OCI-LY1 (cell line): Measurements from ENCODE around the gene BCS1L.

Experiments used
- H2AFZ ChIP-seq: fragments of 200-600 bp; sonication (generic), shearing (Covaris generic); 2 replicates; pipeline ENCODE4 v1.6.0; 2014; ENCODE audit warnings: antibody characterized with exemption, mild to moderate bottlenecking, low read length
- H3F3A ChIP-seq: fragments of 200-600 bp; sonication (generic), shearing (Covaris generic); 2 replicates; pipeline ENCODE4 v1.6.0; 2014; ENCODE audit warnings: mild to moderate bottlenecking, antibody characterized with exemption, low read length, moderate library complexity; ENCODE audit not compliant: insufficient read depth
- H3K27ac ChIP-seq: fragments of 200-600 bp; sonication (generic); 2 replicates; pipeline ENCODE4 v1.5.1; 2014; ENCODE audit warnings: low read length, mixed run types, mild to moderate bottlenecking, low read depth; ENCODE audit not compliant: poor library complexity, severe bottlenecking
- H3K27me3 ChIP-seq: fragments of 200-600 bp; sonication (generic); 2 replicates; pipeline ENCODE4 v1.6.0; 2014; ENCODE audit warnings: antibody characterized with exemption, mild to moderate bottlenecking, low read length, moderate library complexity; ENCODE audit not compliant: insufficient read depth
- H3K36me3 ChIP-seq: fragments of 200-600 bp; sonication (generic); 2 replicates; pipeline ENCODE4 v1.6.1; 2014; ENCODE audit warnings: mild to moderate bottlenecking, antibody characterized with exemption, low read length, moderate library complexity, mixed read lengths; ENCODE audit not compliant: insufficient read depth
- H3K4me1 ChIP-seq: fragments of 200-600 bp; sonication (generic); 2 replicates; pipeline ENCODE4 v1.5.1; 2014; ENCODE audit warnings: mild to moderate bottlenecking, low read length, moderate library complexity; ENCODE audit not compliant: insufficient read depth, severe bottlenecking
- H3K4me2 ChIP-seq: fragments of 200-600 bp; sonication (generic), shearing (Covaris generic); 2 replicates; pipeline ENCODE4 v1.6.1; 2014; ENCODE audit warnings: low read length
- H3K4me3 ChIP-seq: fragments of 200-600 bp; sonication (generic); 2 replicates; pipeline ENCODE4 v1.5.1; 2014; ENCODE audit warnings: low read length, low read depth, mild to moderate bottlenecking, mixed read lengths; ENCODE audit not compliant: poor library complexity, severe bottlenecking
- H3K79me2 ChIP-seq: fragments of 200-600 bp; shearing (Covaris generic); 2 replicates; pipeline ENCODE4 v1.6.1; 2016; ENCODE audit warnings: mixed run types, low read length, mixed read lengths; ENCODE audit not compliant: insufficient read depth
- H3K9ac ChIP-seq: fragments of 200-600 bp; sonication (generic), shearing (Covaris generic); 2 replicates; pipeline ENCODE4 v1.6.1; 2014; ENCODE audit warnings: mild to moderate bottlenecking, low read length, mixed read lengths
- H3K9me2 ChIP-seq: fragments of 200-600 bp; sonication (generic), shearing (Covaris generic); 2 replicates; pipeline ENCODE4 v1.6.1; 2014; ENCODE audit warnings: low read depth, mild to moderate bottlenecking, low read length, mixed read lengths
- H3K9me3 ChIP-seq: fragments of 200-600 bp; shearing (Covaris generic); 2 replicates; pipeline ENCODE4 v1.6.1; 2014; ENCODE audit warnings: low read length, mixed read lengths
- H4K20me1 ChIP-seq: fragments of 200-600 bp; sonication (generic), shearing (Covaris generic); 2 replicates; pipeline ENCODE4 v1.6.0; 2016; ENCODE audit warnings: mild to moderate bottlenecking, low read length; ENCODE audit not compliant: insufficient read depth
- CTCF ChIP-seq: fragments of 200-600 bp; sonication (generic), shearing (Covaris generic); IDR thresholded peaks from 2 replicates; pipeline ENCODE4 v1.5.1; 2017; ENCODE audit warnings: mild to moderate bottlenecking, antibody characterized with exemption, low read length, moderate library complexity, mixed read lengths
- EZH2 ChIP-seq: fragments of 200-600 bp; sonication (generic), shearing (Covaris generic); IDR thresholded peaks from 2 replicates; pipeline ENCODE4 v1.8.0; 2017; ENCODE audit warnings: borderline replicate concordance, mixed run types, mild to moderate bottlenecking, antibody characterized with exemption, low read length, moderate library complexity, mixed read lengths

Gene BCS1L

DNA sequence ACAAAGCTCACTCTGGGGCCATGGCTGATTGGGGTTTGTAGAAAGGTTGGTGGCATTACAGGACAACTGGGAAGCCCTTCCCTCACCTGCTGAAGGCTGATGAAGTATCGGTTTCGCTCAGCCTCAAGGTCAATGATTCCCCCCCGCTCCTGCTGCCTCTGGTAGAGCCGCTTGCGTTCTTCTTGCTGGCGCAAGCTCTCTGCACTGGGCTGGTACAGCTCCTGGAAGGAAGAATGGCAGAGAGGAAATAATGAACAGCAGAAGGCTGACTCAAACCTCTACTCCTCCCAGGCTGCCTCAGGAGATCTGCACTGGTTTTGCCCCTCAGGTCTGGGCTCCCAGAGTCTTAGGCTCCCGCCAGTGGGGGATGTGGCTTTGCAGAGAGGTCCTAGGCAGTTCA is 5.2 kb downstream of the BCS1L start:
- Histone ChIP-seq H3K36me3 (peaks cover 69% of the 10 kb centered on the region), H3K27ac (no peak overlapping the region), H3K9me2 (no peaks in the 10 kb centered on the region), H3K4me2 (no peak overlapping the region), H4K20me1 (no peaks in the 10 kb centered on the region), H3K4me1 (peaks cover 11% of the 10 kb centered on the region), H2AFZ (no peak overlapping the region), H3K79me2 (peaks cover 7% of the 10 kb centered on the region), H3K9ac (no peak overlapping the region), H3K4me3 (no peak overlapping the region), H3K27me3 (no peaks in the 10 kb centered on the region), H3K9me3 (no peaks in the 10 kb centered on the region), H3F3A (no peaks in the 10 kb centered on the region)
- TF ChIP-seq CTCF (no peak), EZH2 (no peak)

GRCh38 chr2:218671097-218671653 is 11.7 kb downstream of the BCS1L start:
- Histone ChIP-seq H3K9me3 (no peaks in the 10 kb centered on the region), H3K9me2 (no peaks in the 10 kb centered on the region), H3K9ac (peak overlapping the region; percentile 76), H3K36me3 (peaks cover 21% of the 10 kb centered on the region), H3K27ac (no peak overlapping the region), H3K27me3 (no peaks in the 10 kb centered on the region), H3K79me2 (peaks cover 4% of the 10 kb centered on the region; the same call in 1 of the 2 replicates), H3K4me3 (peak overlapping the region; percentile 82), H4K20me1 (no peaks in the 10 kb centered on the region), H3K4me2 (peak overlapping the region; percentile 100), H3K4me1 (peaks cover 17% of the 10 kb centered on the region), H3F3A (no peaks in the 10 kb centered on the region), H2AFZ (no peak overlapping the region)
- TF ChIP-seq CTCF (no peak), EZH2 (no peak)

- no peak for TF ChIP-seq EZH2
- no peak for TF ChIP-seq CTCF
- H3K36me3 ChIP-seq, result peaks cover 16% of the 10 kb centered on the region
- peak within 1 kb of the TSS; percentile 82 for H3K4me3 ChIP-seq
- no peaks in the 10 kb centered on the region for H3K9me2 ChIP-seq
- H4K20me1 ChIP-seq, result no peaks in the 10 kb centered on the region
- H3K79me2 ChIP-seq, result peaks cover 4% of the 10 kb centered on the region; the same call in 1 of the 2 replicates
- H2AFZ ChIP-seq, result peak within 1 kb of the TSS; percentile 73; the same call in 1 of the 2 replicates
- peaks cover 17% of the 10 kb centered on the region for H3K4me1 ChIP-seq
- H3F3A ChIP-seq, result no peaks in the 10 kb centered on the region
- no peak within 1 kb of the TSS for H3K27ac ChIP-seq
- peak within 1 kb of the TSS; percentile 76 for H3K9ac ChIP-seq
- no peaks in the 10 kb centered on the region for H3K27me3 ChIP-seq
- H3K9me3 ChIP-seq, result no peaks in the 10 kb centered on the region
- H3K4me2 ChIP-seq, result peak within 1 kb of the TSS; percentile 100
Measured at GRCh38 chr2:218671654-218672566, 12.4 kb downstream of the BCS1L start, which contains the start of the genes RNF25 and STK36. Gene RNF25, minus strand, starts transcription at chr2:218672002. Its CDS starts 32 bp downstream, at chr2:218671970. Gene STK36, plus strand, starts transcription at chr2:218672086. Its CDS starts 744 bp downstream, at chr2:218672830.
